CD4-positive, alpha-beta T cell treated with Interleukin-4 for 1 hour (primary cell): ENCODE data around the gene SASH3.

Experiments
- DNase-seq, 2 donors: peaks; one replicate each; pipeline ENCODE4 v3.0.0-alpha.2; 2020 to 2022

The SASH3 gene

GRCh38 chrX:129785160-129785947, 5.6 kb downstream of the SASH3 start:
- no peak for DNase-seq

DNA sequence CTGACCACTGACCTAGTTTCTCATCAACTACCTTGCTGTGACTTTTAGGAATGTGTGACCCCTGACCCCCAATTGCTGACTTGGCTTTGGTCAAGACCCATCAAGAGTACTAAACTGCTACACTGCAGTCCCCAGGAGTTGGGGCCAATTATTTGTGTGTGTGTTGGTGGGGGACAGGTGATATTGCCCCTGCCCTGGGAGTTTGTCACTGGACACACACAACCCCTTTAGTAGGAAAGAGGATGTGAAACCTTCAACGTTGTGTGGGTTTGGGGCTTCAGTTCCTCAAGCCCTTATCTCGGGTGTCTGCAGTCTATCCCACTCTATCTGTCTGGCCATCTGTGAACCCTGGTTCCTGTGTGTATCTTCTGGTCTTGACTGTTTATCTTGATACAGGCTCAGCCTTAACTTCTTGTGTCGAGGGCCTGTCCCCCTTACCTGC, 6.5 kb downstream of the SASH3 start:
- DNase-seq: peak in 1 of 2 donors; percentile 50

- DNase-seq: no peak
Measured at GRCh38 chrX:129787336-129788055, 7.7 kb downstream of the SASH3 start.

DNA sequence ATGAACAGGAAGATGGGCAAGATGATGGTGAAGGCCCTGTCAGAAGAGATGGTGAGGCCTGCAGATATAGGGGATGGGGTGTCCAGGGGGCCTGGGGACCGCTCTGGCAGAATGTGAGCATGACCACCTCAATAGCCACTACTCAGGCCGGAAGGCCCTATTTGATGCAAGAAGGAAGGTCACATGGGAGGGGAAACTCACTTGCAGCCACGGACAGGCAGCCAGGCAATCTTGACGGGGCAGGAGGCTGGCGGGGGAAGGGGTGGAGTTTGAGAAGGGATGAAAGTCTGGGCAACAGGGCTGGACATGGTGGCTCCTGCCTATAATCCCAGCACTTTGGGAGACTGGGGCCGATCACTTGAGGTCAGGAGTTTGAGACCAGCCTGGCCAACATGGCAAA, 8.8 kb downstream of the SASH3 start:
- no peak for DNase-seq

GRCh38 chrX:129790146-129790545, 10.4 kb downstream of the SASH3 start:
- DNase-seq: no peak

DNA sequence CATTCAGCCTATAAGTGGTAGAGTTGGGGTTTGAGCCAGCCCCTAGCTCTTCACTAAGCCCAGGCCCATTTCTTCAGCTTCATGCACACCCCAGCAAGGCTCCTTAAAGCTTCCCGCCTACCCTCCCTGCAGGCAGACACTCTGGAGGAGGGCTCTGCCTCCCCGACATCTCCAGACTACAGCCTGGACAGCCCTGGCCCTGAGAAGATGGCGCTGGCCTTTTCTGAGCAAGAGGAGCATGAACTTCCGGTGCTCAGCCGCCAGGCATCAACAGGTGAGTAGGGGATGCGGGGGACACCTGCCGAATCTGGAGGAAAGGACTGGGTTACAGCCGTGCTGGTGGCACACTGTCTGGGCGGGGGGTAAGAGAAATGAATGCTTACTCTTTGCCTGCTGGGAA, 11.1 kb downstream of the SASH3 start:
- no peak for DNase-seq

DNA sequence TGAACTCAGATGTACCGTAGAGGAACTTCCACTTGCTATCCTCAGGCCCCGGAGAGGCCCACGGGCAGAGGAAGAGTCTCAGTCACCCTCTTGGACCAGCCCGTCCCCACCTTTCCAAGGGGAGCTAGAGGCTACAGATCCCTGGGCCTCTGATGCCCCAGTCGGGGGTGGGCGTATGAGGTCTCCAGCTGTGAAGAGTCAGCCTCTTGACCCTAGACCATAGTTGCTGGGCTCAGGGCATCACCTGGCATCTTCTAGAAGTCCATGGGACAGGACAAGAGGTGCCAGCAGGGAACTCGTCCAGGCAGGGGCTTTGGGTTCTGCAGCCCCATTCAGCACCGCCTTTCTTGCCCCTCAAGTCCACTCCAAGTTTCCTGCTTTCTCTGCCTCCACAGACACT, 11.6 kb downstream of the SASH3 start:
- no peak for DNase-seq

DNA sequence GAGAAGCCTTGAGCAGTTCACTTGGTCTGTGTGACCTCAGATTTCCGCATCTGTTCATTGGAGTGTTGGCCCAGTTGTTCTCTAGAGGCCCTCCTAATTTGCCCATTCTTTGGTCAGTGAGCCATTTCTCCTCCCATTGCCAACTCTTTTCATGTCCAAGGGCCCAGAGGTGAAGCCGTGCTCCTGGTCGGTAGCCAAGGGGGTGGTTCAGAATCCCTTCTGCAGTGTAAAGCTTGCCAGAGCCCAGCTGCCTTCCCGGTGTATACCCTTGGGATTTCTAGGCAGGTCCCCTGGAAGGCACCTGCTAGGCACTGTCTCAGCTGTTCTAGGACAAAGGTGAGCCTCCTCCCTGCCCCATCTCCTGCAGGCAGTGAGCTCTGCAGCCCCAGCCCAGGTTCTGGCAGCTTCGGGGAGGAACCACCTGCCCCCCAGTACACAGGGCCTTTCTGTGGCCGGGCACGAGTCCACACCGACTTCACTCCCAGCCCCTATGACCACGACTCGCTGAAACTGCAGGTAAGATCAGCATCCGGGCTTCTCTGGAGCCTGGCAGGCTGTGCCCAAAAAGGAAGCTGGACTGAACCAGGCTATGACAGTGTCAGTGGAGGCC, 12.3 kb downstream of the SASH3 start:
- DNase-seq: no peak

- no peak for DNase-seq
Measured at GRCh38 chrX:129792586-129793291, 13.0 kb downstream of the SASH3 start.

GRCh38 chrX:129793604-129794191, 13.9 kb downstream of the SASH3 start:
- no peak for DNase-seq

GRCh38 chrX:129795584-129795983, 15.8 kb downstream of the SASH3 start:
- DNase-seq: no peak

DNA sequence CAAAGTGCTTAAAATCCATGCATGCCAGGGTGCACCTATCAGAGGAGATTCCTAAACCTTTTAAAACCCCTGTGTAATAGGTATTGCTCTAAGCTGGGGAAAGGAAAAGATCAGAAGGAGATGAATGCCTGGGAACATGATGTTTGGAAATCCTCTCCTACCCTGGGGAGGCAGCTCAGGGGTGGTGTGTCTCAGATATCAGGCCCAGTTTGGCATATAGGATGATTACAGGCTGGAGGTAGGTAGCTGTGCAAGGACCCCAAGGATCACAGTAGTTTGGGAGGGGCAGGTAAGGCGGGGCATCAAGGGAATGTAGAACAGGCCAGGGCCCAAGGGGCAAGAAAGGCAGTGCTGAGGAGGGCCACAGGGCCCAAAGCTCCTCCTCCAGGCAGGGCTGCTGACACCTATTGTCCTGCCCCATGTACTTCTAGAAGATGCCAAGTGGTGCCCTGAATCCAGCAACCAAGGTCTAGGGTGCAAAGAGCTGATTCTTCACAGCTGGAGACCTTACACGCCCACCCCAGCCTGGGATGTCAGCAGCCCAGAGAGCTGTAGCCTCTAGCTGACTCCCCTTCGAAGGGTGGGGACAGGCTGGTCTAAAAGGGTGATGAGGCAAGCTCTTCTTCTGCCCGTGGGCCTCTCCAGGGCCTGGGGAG, 17.6 kb downstream of the SASH3 start:
- DNase-seq: no peak

DNA sequence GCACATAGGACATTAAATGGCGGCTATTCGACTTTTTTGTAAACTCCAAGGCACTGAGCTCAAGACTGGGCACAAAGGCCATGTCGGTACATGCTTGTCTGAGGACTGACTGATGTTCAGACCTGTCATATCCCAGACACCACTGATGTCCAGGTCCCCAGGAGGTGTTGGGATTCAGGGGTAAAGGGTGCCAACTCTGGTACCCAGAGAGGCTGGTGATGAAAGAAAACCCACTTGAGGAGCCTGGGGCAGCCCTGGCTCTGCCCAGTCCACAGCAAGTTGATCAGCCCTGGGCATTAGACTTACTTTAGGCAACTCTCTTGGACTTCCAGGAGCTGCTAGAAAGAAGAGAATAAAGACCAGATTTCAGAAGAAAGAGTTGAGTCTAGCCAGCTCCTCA, 18.7 kb downstream of the SASH3 start:
- DNase-seq: no peak

DNA sequence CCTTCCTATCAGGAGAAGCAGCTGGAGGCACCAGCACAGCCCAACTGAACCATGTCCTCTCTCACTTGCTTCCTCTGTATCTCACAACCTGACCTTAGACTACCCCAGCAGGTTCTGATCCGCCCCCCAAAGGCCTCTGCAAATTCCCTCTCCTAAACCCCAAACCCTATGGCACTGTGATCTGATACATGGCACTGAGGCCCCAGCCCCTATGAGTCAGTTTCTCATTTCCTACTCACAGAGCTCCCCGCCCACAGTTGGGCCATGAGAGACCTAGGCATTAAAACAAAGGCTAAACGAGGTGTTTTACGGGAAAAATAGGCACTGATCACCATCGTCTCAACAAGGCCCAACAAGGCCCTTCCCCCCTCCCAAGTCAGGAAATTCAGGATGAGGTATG, 19.1 kb downstream of the SASH3 start:
- DNase-seq: no peak

GRCh38 chrX:129800186-129800585, 20.4 kb downstream of the SASH3 start:
- DNase-seq: no peak

GRCh38 chrX:129802863-129803262, 23.1 kb downstream of the SASH3 start:
- no peak for DNase-seq

GRCh38 chrX:129804806-129805205, 25.1 kb downstream of the SASH3 start:
- no peak for DNase-seq

- DNase-seq: no peak
Measured at GRCh38 chrX:129808158-129808828, 28.5 kb downstream of the SASH3 start.

DNA sequence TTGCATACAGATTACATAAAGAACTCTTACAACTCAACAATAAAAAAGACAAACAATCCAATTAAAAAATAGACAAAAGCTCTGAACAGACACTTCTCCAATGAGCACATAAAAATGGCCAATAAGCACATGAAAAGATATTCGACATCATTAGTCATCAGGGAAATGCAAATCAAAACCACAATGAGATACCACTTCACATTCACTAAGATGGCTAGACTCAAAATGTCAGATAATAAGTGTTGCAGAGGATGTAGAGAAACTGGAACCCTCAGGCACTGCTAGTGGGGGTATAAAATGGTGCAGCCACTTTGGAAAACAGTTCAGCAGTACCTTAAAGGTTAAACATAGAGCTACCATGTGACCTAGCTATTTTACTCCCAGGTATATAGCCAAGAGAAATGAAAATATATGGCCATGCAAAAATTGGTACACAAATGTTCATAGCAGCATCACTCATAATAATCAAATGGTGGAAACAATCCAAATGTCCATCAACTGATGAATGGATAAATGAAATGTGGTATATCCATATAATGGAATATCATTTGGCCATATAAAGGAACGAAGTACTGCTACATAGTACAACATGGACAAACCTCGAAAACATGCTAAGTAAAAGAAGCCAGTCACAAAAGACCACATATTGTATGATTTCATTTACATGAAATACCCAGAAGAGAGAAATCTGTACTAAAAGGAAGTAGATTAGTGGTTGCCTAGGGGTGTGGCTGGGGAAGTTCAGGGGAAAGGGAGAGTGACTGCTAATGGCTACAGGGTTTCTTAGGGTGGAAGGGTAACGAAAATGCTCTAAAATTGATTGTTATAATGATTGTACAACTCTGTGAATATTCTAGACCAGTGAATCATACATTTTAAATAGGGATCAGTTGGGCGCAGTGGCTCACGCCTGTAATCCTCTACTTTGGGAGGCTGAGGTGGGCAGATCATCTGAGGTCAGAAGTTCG, 29.4 kb downstream of the SASH3 start:
- DNase-seq: no peak

- no peak for DNase-seq
Measured at GRCh38 chrX:129813662-129814368, 34.1 kb downstream of the SASH3 start.
